ENCODE data around the gene CCL4L2.
"Not testable (repeated sequence)": the region's sequence is repeated elsewhere in the genome, so short reads cannot be mapped to it uniquely, and the experiment has no call there.

- not testable (repeated sequence) for TF ChIP-seq SAP30 (IDR thresholded peaks at IDR 0.05; ENCODE audit: insufficient read depth, insufficient replicate concordance, low read length); JUND (IDR thresholded peaks at IDR 0.05; ENCODE audit: low read length); EP300 (IDR thresholded peaks at IDR 0.05; ENCODE audit: borderline replicate concordance in 1 of 2, low read depth in 2 of 2, low read length in 2 of 2); CTCF (IDR thresholded peaks at IDR 0.05; ENCODE audit: control extremely low read depth in 1 of 3, insufficient read depth in 1 of 3, low read depth in 1 of 3, low read length in 3 of 3); POLR2AphosphoS5 (IDR thresholded peaks at IDR 0.05; ENCODE audit: low read depth, low read length); BRCA1 (IDR thresholded peaks at IDR 0.05; ENCODE audit: low read depth, low read length); USF2 (IDR thresholded peaks at IDR 0.05; ENCODE audit: low read length); ZNF274 (IDR thresholded peaks at IDR 0.05; ENCODE audit: borderline replicate concordance, extremely low read depth, low read length); EZH2 (IDR thresholded peaks at IDR 0.05; ENCODE audit: low read depth, low read length, severe bottlenecking); E2F6 (IDR thresholded peaks at IDR 0.05); RFX5 (IDR thresholded peaks at IDR 0.05; ENCODE audit: borderline replicate concordance, low read depth, low read length); GTF2F1 (IDR thresholded peaks at IDR 0.05; ENCODE audit: borderline replicate concordance, low read depth, low read length); CHD1 (IDR thresholded peaks at IDR 0.05; ENCODE audit: low read depth, low read length)
These were observed 8.7 kb downstream of the CCL4L2 start for GRCh38 chr17:36219556-36219955.

All from H1 (cell line).